Measurements from ENCODE around the gene RCAN3.

Gene RCAN3

DNA sequence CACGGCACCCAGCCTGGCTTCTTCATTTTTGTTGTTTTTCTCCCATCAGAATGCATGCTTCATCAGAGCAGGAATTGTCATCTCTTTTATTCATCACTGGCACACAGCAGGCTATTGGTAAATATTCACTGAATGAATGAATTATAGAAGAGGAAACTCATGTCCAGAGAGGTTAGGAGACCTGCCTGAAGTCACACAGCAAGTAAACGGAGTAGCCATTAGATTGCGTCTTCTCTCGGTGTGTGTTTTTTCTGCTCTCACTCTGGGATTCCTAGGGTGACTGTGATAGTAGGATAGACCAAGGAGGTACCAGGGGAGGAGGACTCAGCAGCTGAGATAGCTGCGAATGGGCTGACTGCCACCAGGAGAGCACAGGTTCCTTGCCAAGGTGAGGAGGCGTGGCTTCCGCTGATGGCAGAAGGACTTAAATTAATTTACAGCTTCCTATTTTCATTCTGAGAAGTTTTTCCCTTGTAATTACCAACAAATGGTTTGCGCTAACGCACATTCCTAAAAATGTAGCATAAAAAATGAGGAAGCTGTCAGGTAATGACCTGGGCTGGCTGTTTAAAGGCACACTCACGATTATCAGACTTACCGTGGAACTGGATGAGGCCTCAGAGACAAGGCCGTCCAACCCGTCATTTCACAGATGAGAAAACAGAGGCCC is 48.8 kb downstream of the RCAN3 start:
- no peak for DNase-seq (ENCODE audit: low spot score)

DNA sequence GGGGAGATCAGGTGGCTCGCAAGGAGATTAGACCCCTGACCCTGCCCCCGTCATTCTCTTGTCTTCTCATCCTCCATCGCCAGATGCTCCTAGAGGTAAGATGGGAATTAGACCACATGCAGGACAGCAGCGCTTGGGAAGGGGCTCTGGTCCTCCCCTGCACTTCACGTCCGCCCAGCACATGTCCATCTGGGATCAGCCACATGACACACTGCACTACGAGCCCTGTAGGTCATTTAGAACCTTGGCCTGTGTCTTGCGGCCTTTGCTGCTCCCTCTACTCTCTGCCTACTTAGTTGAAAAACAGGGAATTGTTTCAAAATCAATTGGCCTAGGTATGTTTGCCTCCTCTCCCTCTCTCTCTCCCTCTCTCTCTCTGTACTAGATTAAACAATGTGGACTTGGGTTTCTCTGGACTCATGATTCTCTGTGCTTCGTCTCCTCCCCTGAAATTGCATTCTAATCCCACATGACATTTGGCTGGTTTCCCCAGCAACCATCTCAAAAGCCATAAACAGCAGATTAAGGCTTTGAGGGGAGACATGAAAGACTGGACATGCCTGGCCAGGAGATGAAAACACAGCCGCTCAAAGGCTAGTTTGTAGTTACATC is 49.4 kb downstream of the RCAN3 start:
- no peak for DNase-seq (ENCODE audit: low spot score)

DNA sequence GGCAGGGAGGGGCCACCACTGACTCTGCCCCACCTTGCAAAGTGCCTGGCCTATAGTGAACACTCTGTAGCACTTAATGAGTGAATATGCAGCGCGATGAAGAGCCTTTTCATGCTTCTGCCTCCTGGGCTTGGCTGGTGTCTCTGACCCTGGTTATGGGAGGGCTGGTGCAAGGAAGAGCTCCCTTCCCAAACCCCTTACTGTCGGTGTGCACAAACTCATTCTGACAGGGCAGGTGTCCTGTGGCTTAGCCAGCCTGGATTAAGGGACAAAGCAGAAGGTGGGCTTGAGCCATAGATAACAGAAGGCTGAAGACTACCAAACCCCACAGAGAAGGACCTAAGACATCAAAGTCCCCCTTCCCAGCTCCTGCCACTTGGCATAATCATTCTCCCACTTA is 51.3 kb downstream of the RCAN3 start:
- no peak for DNase-seq (ENCODE audit: low spot score)

DNA sequence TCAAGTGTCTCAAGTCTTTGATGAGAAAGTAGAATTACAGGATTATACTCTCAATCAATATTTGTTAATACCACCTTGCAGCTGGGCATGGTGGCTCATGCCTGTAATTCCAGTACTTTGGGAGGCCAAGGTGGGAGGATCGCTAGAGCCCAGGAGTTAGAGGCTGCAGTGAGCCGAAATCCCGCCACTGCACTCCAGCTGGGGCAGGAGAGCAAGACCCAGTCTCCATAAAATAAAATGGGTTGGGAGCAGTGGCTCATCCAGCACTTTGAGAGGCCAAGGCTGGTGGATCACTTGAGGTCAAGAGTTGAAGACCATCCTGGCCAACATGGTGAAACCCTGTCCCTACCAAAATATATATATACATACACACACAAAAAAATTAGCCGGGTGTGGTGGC is 52.1 kb downstream of the RCAN3 start:
- DNase-seq (ENCODE audit: low spot score): no peak

DNA sequence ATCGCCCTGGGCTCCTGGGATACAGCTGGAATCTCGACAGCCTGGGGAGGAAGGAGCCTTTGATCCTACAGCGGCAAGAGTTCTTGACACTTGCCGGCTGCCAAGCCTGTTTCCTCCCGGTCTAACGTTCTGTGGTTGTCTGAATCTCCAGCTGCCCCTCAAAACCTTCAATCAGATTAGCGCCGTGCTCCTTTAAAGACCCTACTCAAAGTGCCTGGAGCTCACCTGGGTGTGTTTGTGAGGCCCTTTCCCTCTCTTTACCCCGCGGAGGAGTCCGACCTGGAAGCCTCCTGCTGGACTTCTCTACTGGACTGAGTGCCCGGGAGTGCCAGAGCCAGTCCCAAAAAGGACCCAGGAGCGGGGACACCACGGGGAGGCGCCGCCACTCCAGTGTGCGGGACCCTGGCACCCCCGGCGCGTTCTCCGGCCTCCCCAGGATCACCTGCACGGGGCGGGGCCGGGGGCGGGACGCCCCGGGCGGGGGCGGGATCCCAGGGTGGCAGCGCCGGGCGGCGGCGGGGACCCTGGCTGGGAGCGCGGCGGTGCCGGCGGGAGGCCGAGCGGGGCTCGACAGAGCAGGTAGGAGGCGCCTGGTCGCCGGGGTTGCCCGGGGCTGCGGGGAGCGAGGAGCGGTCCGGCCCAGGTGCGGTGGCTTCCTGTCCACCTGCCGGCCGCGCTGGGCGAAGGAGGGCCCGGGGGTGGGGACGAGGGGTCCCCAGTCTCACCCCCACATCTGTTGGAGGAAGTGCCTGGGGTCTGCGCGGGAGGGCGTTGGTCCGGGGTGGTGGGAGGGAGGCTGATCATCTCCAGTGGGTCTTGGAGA is 53.2 kb downstream of the RCAN3 start, which contains the start of gene NCMAP:
TSS of gene NCMAP (plus strand) at position 497 of the 823 bp plus-strand sequence. CDS start 39,344 bp downstream, outside the sequence.
- DNase-seq (ENCODE audit: low spot score): no peak

DNA sequence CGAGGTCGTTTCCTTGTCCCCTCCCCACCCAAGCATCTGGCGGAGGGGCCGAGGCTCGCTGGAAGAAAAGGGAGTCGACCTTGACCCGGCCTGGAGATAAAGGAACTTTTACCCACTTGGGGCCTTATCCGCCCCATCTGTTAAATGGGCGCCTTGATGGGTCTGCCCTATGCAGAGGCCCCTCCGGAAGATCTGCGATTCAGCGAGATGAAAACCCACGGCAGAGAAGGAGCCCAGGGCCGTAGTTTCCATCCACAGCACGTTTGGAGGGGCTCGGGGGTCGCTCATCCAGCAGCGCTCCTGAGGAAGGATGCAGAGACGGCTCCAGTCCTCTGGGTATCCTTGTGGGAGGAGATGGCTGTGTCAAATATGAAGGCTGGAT is 53.8 kb downstream of the RCAN3 start:
- no peak for DNase-seq (ENCODE audit: low spot score)

DNA sequence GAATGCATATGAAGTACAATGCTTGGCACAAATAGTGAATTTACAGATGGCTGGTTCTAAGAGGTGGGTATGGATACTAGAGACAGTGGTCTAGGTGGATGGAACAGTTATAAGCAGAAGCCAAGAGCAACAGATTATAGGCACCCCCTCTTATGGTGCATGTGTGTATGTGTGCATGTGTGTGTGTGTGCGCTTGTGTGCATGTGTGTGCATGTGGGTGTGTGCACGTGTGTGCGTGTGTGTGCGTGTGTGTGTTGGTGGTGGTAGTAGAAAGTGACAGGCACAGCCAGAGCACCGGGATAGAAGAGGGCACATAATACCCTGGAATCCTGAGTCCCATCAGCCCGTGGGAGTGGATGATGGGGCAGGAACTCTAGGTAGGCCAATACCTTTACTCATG is 54.6 kb downstream of the RCAN3 start:
- no peak for DNase-seq (ENCODE audit: low spot score)

DNA sequence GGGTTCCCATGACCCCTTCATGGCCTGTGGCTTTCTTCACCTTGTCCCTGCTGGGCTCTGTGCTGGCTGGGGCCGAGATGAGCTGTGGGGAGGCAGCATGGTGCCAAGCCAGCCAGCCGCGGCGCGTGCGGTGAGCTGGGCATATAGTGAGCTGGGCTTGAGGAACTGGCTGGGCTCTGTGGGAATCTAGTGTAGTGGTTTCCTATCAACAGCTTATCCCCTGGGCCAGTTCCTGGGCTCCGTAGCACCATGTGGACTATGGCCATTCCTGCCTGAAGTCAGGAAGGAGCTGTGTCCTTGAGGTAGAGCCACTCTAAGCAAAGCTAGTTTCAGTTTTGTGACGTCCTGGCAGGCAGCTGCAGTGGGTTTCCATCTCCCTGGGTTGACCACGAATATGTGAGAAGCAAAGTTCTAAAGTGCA is 55.1 kb downstream of the RCAN3 start:
- DNase-seq (ENCODE audit: low spot score): no peak

DNA sequence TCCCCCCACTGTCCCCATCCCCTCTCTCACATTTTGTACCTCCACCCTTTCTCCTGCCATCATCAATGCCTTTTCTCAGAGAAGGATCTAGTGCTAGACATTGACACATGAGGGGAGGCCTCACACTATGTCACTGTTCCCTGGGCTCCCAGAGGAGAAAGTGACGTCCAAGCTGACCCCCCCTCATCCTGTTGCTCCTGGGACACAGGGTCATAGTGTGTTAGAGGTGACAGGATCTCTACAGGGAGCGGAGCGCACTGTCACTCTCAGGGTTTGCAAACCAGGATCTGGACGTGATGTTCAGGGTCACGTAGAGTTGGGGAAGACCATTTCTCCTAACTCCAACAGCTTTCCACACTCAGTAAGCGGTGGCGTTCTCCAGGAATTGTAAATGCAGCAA is 55.8 kb downstream of the RCAN3 start:
- DNase-seq (ENCODE audit: low spot score): no peak

DNA sequence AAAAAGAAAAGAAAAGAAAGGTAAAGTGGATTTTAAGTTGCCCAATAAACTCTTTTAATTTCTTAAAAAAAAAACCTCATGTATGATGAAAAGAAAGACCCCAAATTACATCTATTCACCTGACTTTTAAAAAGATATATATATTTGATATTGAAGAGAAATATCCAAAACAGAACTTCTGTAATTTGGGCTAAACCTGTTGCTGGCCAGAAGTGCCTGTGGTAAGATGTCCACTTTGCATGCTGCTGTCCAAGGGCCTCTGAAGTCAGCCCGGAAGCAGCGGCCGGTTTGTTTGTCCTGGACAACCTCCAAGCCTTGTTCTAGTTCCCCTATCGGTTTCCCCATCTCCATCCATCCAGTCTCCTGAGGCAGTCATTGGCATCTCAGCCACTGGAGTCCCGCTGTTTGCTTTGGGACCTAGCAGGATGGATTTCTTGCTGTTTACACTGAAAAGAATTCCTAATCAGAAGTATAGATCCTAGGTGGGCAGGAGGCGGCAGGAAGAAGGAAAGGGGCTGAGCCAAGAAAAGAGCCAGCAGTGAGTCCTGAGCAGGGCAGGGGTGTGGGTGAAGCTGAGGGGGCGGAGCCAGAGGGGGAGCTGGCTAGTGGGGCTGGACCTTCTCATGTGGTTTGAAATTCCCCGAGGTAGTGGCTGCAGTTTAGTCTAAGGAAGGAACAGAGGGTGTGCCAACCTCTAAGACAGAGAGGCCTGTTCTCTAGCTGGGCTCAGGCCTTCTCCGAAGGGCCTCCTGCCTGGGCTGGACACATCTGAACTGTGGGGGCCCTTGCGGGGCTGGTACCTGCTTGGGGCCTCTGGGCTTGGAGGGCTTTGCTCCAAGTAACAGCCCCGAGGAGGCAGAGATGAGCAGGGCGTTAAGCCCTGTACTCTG is 56.5 kb downstream of the RCAN3 start:
- DNase-seq (ENCODE audit: low spot score): no peak

DNA sequence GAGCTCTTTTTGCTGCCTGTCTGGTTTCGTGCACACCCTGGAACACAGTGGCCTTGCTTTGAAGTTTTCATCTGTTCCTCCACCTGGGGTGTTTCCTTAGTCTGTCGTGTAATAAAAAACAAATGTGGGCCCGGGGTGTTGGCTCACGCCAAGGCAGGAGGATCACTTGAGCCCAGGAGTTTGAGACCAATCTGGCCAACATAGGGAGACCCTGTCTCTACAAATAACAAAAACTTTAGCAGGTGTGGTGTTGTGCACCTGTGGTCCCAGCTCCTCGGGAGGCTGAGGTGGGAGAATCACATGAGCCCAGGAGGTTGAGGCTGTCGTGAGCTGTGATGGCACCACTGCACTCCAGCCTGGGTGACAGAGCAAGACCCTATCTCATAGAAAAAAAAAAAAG is 57.7 kb downstream of the RCAN3 start:
- no peak for DNase-seq (ENCODE audit: low spot score)

DNA sequence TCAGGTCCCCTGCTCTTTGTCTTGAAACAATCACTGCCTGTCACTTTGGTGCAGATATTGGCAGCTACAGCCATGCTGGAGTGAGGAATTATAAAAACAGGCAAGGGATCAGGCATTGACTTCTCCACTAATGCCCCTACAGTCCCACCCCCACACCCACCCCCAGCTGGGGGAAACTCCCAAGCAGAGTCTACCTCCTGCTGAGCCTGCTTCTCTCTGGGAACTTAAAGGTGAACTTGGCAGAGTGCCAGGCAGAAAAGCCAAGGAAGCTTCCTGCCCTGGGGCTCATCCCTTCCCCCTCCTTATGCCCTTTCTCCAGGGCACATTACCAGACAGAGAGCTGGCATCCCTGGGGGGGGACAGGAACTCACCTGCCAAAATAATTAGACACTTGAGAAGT is 60.0 kb downstream of the RCAN3 start:
- no peak for DNase-seq (ENCODE audit: low spot score)

DNA sequence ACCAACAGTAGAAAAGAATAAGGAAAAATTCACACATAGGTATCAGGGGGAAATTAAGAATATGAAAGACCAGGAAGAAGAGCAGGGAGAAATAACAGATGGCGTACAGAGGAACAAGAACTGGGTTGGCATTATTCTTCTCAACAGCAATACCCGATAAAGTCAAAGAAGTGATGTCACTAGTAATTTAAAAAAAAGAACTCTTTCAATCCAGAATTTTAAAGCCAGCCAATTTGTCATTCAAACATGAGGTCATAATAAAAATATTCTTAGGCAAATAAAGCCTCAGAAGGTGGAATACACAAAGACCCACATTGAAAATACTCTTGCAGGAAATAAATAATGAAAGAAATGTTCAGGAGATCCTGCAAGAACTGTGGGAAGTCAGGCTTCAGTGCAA is 62.1 kb downstream of the RCAN3 start:
- DNase-seq (ENCODE audit: low spot score): no peak

DNA sequence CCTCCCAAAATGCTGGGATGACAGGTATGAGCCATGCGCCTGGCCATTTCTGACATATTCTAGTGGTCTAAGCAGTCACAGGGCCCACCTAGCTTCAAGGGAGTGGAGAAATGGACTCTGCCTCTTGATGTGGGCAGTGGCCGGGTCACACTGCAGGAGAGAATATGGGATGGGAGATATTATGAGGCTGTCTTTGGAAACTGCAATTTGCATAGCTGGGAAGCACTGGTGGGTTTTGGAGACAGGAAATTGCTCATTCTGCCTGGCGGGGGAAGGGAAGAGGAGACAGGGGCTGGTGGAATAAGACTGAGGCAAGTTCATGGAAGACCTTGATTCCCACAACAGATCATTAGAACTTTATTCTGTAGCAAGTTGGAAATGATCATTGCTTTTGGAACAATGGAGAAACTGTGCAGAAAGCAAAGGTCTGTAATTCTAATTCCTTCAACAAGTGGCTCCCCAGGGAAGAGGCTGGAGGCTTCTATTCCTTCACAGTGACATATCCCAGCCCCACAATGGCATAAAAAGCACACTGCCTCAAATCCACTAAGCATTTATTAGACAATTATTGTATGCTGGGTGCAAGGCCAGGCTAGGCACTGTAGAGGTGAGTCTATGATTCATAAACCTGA is 63.7 kb downstream of the RCAN3 start:
- no peak for DNase-seq (ENCODE audit: low spot score)

DNA sequence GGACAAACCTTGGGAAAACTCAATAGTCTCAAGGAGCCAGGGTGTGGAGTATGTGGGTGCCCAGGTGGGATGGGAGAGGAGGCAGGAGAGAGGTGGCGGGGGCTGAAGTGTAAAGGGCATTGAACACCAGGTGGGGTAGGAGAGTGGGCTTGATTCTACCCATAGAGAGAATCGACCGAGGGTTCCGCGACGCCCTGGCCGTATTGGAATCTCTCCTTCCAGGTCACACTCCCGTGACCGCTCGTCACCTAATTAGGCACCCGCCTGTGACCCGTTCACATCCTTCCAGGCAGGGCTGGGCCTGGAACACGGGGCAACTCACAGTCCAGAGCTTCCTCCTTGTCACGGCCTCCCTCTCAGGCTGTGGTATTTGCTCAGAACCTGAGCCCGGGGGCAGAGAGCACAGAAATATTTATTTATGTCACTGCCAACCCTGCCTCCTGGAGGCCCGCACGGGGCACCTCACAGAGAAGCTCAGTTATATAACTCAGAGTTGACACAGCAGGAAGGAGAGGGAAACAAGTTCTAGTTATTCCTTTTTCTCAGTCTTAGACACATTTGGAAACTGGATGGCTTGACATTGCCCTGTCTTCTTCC is 65.3 kb downstream of the RCAN3 start:
- DNase-seq (ENCODE audit: low spot score): no peak

DNA sequence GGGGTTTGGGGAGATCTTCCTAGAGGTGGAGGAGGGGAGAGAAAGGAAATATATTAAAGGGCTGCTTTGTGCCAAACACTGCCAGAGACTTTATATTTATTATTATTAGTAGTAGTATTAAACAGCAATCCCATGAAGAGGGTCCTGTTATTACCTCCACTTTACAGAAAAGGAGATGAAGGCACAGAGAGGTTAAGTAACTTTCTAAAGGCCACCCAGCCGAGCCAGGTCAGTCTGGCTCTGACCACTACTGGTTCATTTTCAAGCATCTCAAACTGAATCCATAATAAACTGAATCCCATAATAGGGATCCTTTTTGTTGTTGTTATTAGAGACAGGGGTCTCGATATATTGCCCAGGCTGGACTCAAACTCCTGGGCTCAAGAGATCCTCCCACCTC is 65.8 kb downstream of the RCAN3 start:
- no peak for DNase-seq (ENCODE audit: low spot score)

DNA sequence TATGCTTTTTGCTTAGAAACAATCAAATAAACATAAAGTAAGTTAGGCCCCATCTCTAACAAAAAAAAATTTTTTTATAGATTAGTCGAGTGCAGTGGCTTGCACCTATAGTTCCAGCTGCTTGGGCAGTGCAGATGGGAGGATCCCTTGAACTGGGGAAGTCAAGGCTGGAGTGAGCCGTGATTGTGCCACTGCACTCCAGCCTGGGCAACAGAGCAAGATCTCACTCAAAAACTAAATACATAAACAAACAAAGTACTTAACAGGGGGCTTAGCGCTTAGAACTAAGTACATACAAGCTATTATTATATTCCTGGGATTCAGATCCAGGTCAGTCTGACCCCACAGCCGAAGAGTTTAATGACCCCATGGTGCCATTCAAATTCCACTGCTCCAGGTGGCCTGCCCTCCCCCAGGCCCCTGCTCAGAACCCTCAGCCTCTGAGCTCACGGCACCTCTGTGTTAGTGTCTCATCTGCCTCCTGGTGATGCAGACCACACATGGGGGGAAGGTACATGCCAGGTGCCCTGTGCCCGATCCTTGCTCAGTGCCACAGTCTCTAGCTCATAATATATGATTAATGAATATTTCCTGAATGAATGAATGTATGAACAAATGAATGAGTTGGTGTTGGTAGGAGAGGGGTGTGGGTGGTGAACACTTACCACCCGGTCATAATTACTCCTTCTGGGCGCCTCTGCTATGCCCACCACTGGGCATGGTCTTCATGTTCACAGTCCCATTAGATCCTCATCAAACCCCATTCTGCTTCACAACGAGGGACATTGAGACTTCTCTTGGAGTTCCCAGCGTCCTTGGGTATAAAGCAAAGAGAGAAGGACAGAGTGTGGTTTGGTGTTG is 67.9 kb downstream of the RCAN3 start:
- no peak for DNase-seq (ENCODE audit: low spot score)

DNA sequence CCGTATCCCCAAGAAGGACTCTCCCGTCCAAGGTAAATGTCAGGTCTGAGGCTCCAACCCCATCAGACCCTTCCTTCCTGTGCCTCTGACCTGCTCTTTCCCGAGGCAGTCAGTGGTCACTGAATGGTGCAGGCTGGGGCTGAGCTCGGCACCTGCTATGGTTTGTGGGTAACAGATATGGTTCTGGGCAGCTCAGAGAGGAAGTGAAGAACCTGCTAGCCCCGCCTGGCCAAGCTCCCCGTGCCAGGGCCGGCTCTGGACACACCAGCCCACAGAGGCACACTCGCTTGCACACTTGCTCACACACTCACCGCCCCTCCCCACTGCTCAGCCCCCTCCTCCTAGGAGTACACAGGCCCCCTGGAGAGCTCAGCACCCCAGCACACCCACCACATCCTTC is 69.7 kb downstream of the RCAN3 start:
- no peak for DNase-seq (ENCODE audit: low spot score)

DNA sequence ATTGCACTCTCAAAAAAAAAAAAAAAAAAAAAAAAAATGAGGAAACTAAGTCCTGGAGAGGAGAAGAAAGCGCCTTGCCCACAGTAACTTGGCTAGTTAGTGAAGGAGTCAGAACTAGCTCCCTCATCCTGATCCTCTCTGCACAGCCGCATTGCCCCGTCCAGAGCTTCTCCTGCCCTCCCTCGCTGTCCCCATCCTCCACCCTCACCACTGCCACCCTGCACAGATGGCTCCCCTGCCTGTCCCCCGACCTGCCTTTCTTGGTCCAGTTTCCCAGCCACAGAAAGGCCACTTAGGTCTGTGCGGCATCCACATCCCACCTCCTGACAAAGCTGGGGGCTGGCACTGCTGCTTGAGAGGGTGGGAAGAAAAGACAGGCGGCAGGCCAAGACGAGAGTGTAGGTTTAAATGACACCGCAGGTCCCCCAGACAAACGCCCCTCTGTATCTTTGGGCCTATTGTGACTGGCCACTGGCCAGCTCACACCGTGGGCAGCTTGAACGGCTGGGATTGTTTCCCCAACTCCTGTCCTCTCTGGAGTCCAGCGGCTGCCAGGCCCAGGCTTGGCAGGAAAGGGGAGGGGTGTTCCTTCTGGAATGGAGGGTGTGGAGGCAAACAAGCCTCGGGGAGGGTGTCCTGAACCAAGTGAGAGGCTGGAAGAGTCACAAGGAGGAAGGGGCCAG is 73.4 kb downstream of the RCAN3 start:
- no peak for DNase-seq (ENCODE audit: low spot score)

DNA sequence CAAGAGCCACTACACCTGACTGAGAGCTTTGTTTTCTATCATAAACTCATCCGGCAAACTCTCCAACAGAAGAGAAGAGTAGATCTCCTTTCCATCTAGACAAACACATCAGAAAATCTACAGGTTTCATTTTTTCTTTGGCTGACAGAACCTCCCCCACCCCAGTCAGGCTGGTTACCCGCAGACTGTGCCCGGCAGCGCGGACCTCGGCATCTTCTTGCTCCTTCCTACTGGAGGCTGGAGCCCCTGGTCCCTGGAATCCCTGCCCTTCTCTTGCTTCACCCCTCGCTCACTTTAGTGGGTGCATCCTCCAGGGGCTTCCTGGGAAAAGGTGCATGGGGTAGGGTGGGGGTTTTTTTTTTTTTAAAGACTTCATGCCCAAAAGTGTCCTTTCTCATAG is 76.2 kb downstream of the RCAN3 start:
- no peak for DNase-seq (ENCODE audit: low spot score)

All from kidney capillary endothelial cell (primary cell).